Mammary epithelial cell (primary cell): Measurements from ENCODE around the gene PARD3.

ENCODE experiments used
- EZH2 ChIP-seq: IDR thresholded peaks from 2 replicates; pipeline ENCODE4 v1.6.1; 2012; ENCODE audit warnings: low read length, inconsistent platforms, borderline replicate concordance
- TF ChIP-seq, protein P1 (sequence below), 2 donors: IDR thresholded peaks in 1 of 2; conservative IDR thresholded peaks in 1 of 2; 2 replicates each; pipeline ENCODE4 v1.5.1; 2011 to 2012; ENCODE audit warnings: inconsistent platforms in 2 of 2, low read length in 2 of 2, mild to moderate bottlenecking in 2 of 2, control low read depth in 1 of 2, low read depth in 1 of 2; ENCODE audit not compliant: insufficient read depth in 1 of 2; ENCODE audit errors: extremely low read depth in 1 of 2

GRCh38 chr10:34274906-34275305 is 540.2 kb downstream of the PARD3 start:
- TF ChIP-seq, protein P1, sequence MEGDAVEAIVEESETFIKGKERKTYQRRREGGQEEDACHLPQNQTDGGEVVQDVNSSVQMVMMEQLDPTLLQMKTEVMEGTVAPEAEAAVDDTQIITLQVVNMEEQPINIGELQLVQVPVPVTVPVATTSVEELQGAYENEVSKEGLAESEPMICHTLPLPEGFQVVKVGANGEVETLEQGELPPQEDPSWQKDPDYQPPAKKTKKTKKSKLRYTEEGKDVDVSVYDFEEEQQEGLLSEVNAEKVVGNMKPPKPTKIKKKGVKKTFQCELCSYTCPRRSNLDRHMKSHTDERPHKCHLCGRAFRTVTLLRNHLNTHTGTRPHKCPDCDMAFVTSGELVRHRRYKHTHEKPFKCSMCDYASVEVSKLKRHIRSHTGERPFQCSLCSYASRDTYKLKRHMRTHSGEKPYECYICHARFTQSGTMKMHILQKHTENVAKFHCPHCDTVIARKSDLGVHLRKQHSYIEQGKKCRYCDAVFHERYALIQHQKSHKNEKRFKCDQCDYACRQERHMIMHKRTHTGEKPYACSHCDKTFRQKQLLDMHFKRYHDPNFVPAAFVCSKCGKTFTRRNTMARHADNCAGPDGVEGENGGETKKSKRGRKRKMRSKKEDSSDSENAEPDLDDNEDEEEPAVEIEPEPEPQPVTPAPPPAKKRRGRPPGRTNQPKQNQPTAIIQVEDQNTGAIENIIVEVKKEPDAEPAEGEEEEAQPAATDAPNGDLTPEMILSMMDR (conservative IDR thresholded peaks at IDR 0.05 in 1 of 2, IDR thresholded peaks at IDR 0.05 in 1 of 2; ENCODE audit: extremely low read depth in 1 of 2, insufficient read depth in 1 of 2, low read depth in 1 of 2, low read length in 2 of 2): no peak
- TF ChIP-seq EZH2: no peak
